ENCODE results near the gene TTC9B.
"Not testable (repeated sequence)": the region's sequence is repeated elsewhere in the genome, so short reads cannot be mapped to it uniquely, and the experiment has no call there.

The TTC9B gene

GRCh38 chr19:40213251-40213829 lies 4.8 kb downstream of the TTC9B start:
- DNase-seq: no peak

GRCh38 chr19:40210889-40211288 lies 7.3 kb downstream of the TTC9B start:
- no peak for DNase-seq

GRCh38 chr19:40208602-40209001 lies 9.6 kb downstream of the TTC9B start:
- no peak for DNase-seq

GRCh38 chr19:40205760-40206159 lies 12.4 kb downstream of the TTC9B start:
- DNase-seq: no peak

GRCh38 chr19:40204381-40204780 lies 13.8 kb downstream of the TTC9B start:
- DNase-seq: no peak

GRCh38 chr19:40200341-40201099 lies 17.7 kb downstream of the TTC9B start:
- no peak for DNase-seq

GRCh38 chr19:40198272-40198990 lies 19.8 kb downstream of the TTC9B start:
- no peak for DNase-seq

GRCh38 chr19:40193587-40193849 lies 24.7 kb downstream of the TTC9B start:
- DNase-seq: no peak

GRCh38 chr19:40192758-40193586 lies 25.2 kb downstream of the TTC9B start:
- DNase-seq: no peak

- DNase-seq: peak; percentile 30
Observed at GRCh38 chr19:40191836-40192646, 26.1 kb downstream of the TTC9B start.

- DNase-seq: peak; percentile 80
Observed at GRCh38 chr19:40190891-40191835, 27.0 kb downstream of the TTC9B start, which contains the start of gene MAP3K10. MAP3K10 (plus strand) TSS chr19:40191426; CDS start chr19:40192032, 606 bp downstream.

- DNase-seq: no peak
Observed at GRCh38 chr19:40184273-40184672, 33.9 kb downstream of the TTC9B start.

GRCh38 chr19:40178756-40179155 lies 39.4 kb downstream of the TTC9B start:
- no peak for DNase-seq

- DNase-seq: no peak
Observed at GRCh38 chr19:40177286-40178070, 40.7 kb downstream of the TTC9B start.

- DNase-seq: no peak
Observed at GRCh38 chr19:40175820-40176219, 42.4 kb downstream of the TTC9B start.

- no peak for DNase-seq
Observed at GRCh38 chr19:40174092-40174491, 44.1 kb downstream of the TTC9B start.

GRCh38 chr19:40171293-40171692 lies 46.9 kb downstream of the TTC9B start:
- not testable (repeated sequence) for DNase-seq

- DNase-seq: not testable (repeated sequence)
Observed at GRCh38 chr19:40170303-40170989, 47.7 kb downstream of the TTC9B start.

- DNase-seq: not testable (repeated sequence)
Observed at GRCh38 chr19:40169482-40170302, 48.5 kb downstream of the TTC9B start.
